Measurements from ENCODE around the gene UFL1. TPM values are rescaled to one million over a fixed set of nuclear protein-coding genes. Genes with fewer than 3 reads are reported as not detected.

The UFL1 gene
- total RNA-seq, 1 donor from 2014 or later: 16.6 TPM

DNA sequence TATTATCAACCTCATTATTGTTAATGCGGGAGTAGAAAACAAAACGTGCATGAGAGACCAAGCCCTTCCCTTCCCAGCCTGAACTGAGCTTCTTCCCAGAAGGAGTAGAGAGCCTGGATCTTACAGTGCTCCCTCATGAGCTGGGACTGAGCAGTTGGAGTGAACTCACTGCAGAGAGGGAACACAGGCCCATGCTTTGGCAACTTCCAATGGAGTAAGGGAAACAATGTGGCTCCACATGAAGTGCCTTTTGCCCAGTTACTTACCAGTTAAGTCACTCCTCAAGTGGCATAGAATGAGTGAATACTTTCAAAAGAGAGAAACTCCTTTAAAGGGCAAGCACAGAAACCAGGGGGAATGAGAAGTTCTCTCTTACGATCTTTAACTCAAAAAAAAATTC lies 53.8 kb downstream of the UFL1 start:
- H3K4me3 ChIP-seq (ENCODE audit: low read depth, low read length): no peak overlapping the region
- no peak for FAIRE-seq
- no peaks in the 10 kb centered on the region for H3K27me3 ChIP-seq (ENCODE audit: control insufficient read depth, insufficient read depth, low read length)
- TF ChIP-seq, protein P1, sequence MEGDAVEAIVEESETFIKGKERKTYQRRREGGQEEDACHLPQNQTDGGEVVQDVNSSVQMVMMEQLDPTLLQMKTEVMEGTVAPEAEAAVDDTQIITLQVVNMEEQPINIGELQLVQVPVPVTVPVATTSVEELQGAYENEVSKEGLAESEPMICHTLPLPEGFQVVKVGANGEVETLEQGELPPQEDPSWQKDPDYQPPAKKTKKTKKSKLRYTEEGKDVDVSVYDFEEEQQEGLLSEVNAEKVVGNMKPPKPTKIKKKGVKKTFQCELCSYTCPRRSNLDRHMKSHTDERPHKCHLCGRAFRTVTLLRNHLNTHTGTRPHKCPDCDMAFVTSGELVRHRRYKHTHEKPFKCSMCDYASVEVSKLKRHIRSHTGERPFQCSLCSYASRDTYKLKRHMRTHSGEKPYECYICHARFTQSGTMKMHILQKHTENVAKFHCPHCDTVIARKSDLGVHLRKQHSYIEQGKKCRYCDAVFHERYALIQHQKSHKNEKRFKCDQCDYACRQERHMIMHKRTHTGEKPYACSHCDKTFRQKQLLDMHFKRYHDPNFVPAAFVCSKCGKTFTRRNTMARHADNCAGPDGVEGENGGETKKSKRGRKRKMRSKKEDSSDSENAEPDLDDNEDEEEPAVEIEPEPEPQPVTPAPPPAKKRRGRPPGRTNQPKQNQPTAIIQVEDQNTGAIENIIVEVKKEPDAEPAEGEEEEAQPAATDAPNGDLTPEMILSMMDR (IDR thresholded peaks at IDR 0.05; ENCODE audit: insufficient read depth, low read length, severe bottlenecking): no peak
- no peak for DNase-seq (ENCODE audit: low read depth)
- H3K36me3 ChIP-seq (ENCODE audit: control insufficient read depth, insufficient read depth, low read length): no peaks in the 10 kb centered on the region

DNA sequence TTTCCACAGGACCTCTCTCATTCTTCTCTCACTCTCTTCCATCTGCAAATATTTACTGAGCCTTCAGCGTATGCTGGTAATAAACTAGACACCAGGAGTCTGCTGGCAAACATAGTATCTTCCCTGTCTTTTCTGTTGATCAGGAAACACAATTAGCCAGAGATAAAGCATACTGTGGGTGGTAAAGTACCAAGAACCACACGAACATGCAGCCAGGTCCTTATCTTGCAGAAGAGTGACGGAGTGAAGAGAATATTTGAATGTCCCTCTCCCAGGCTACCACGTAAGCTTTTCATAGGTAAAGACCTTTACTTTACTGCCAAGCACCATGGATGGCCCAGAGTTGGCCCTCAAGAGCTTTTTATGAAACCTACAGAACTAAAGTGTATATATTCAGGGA lies 54.6 kb downstream of the UFL1 start:
- Histone ChIP-seq H3K4me3 (ENCODE audit: low read depth, low read length) (no peak overlapping the region), H3K36me3 (ENCODE audit: control insufficient read depth, insufficient read depth, low read length) (no peaks in the 10 kb centered on the region), H3K27me3 (ENCODE audit: control insufficient read depth, insufficient read depth, low read length) (no peaks in the 10 kb centered on the region)
- DNase-seq (ENCODE audit: low read depth) (no peak), FAIRE-seq (no peak)
- TF ChIP-seq, protein P1 (IDR thresholded peaks at IDR 0.05; ENCODE audit: insufficient read depth, low read length, severe bottlenecking): no peak

DNA sequence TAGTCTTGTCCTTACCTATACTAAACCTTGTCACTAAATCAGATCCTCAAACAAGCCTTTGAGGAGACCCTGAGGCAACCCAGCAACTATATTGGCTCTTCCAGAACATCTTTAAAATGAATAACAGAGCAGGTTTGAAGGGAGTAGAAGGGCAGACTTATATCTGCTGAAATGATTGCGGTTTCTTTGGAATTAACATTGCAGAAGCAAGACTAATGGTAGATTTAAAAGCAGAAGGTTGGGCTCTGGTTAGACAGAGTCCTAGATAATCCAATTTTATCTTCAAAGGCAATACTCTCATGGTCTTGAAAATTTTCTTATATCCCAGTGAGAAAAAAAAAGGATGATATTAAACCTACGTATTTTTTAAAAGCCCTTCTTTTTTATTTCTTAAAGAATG lies 60.4 kb downstream of the UFL1 start:
- FAIRE-seq (no peak), DNase-seq (ENCODE audit: low read depth) (no peak)
- H3K27me3 ChIP-seq (ENCODE audit: control insufficient read depth, insufficient read depth, low read length): no peaks in the 10 kb centered on the region
- H3K36me3 ChIP-seq (ENCODE audit: control insufficient read depth, insufficient read depth, low read length): no peaks in the 10 kb centered on the region
- TF ChIP-seq, protein P1 (IDR thresholded peaks at IDR 0.05; ENCODE audit: insufficient read depth, low read length, severe bottlenecking): no peak
- no peak overlapping the region for H3K4me3 ChIP-seq (ENCODE audit: low read depth, low read length)

DNA sequence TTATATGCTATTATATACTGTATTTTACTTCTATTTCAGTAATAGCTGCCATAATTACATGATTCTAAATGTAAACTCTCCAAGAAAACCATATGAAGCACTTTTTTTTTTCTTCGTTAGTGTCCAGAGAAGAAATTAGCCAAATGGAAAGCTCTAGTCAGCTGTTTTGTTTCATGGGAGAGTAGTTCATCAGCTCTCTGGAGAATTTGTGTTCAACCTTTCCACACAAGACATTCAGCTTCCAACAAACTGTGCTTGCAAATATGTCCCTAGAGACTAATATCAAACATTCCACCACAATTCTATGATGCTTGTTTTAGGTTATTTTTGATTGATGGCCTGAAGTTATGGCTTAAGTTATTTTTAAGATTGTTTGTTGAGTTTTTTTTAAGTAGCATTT lies 60.8 kb downstream of the UFL1 start:
- TF ChIP-seq, protein P1 (IDR thresholded peaks at IDR 0.05; ENCODE audit: insufficient read depth, low read length, severe bottlenecking): no peak
- DNase-seq (ENCODE audit: low read depth) (no peak), FAIRE-seq (no peak)
- H3K36me3 ChIP-seq (ENCODE audit: control insufficient read depth, insufficient read depth, low read length): no peaks in the 10 kb centered on the region
- no peak overlapping the region for H3K4me3 ChIP-seq (ENCODE audit: low read depth, low read length)
- no peaks in the 10 kb centered on the region for H3K27me3 ChIP-seq (ENCODE audit: control insufficient read depth, insufficient read depth, low read length)

DNA sequence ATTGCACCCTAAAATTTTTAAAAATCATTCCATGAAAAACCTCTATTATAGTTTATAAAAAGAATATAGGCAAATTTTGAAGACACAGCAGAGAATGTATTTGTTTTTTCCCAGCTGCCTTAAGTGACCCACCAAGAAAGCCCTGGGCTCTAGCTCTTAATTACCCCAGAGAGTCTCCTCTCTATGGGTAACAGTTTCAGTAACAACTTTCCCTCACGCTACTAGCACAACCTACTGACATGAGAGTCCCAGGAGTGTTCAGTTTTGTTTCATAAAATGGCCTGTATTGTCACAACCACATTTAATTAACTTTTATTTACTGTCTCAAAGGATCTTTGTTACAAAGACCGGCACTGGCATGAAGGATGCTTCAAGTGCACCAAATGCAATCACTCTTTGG lies 82.8 kb downstream of the UFL1 start:
- Histone ChIP-seq H3K36me3 (ENCODE audit: control insufficient read depth, insufficient read depth, low read length) (no peaks in the 10 kb centered on the region), H3K4me3 (ENCODE audit: low read depth, low read length) (no peak overlapping the region), H3K27me3 (ENCODE audit: control insufficient read depth, insufficient read depth, low read length) (no peaks in the 10 kb centered on the region)
- FAIRE-seq (no peak), DNase-seq (ENCODE audit: low read depth) (no peak)
- TF ChIP-seq, protein P1 (IDR thresholded peaks at IDR 0.05; ENCODE audit: insufficient read depth, low read length, severe bottlenecking): no peak

Other genes starting within 250 kb of the UFL1 start
- gene FHL5, start 41.3 kb downstream of the UFL1 start, total RNA-seq: not detected in 2 replicates